T-helper 2 cell treated with Interferon-gamma antibody and Interleukin-4, amounts not matched to agents 100 ng/mL and 5 ng/mL, for 36 hours (primary cell): ENCODE data around the gene PFKFB2. TPM values are rescaled to one million over a fixed set of nuclear protein-coding genes. Genes with fewer than 3 reads are reported as not detected.

Source experiments
- intact Hi-C: fragments of 100-400 bp; cut with micrococcal nuclease; formaldehyde crosslinking; loops from one replicate; pipeline ENCODE4 v1.15.1; 2023
- total RNA-seq: library from RNA; stranded (reverse); gene quantifications from 2 replicates; pipeline ENCODE4 v1.2.3, GENCODE V29; 2022

PFKFB2 gene
- total RNA-seq, 1 donor from 2014 or later: 1.6 TPM

GRCh38 chr1:207063014-207063413, 9.9 kb downstream of the PFKFB2 start:
- intact Hi-C loops: no loop called here

- intact Hi-C loops: no loop called here
Measured at GRCh38 chr1:207064561-207064960, 11.5 kb downstream of the PFKFB2 start.

- intact Hi-C loops: no loop called here
Measured at GRCh38 chr1:207067185-207067584, 14.1 kb downstream of the PFKFB2 start.

GRCh38 chr1:207067665-207068064, 14.6 kb downstream of the PFKFB2 start:
- intact Hi-C loops: no loop called here

- intact Hi-C loops: no loop called here
Measured at GRCh38 chr1:207069061-207069460, 16.0 kb downstream of the PFKFB2 start.

- intact Hi-C loops: loop anchor here (10.0 kb wide), 1 partner anchor 135 kb away; no protein-coding TSS in a partner anchor
Measured at GRCh38 chr1:207069858-207070506, 16.9 kb downstream of the PFKFB2 start.

- intact Hi-C loops: loop anchor here (10.0 kb wide), 1 partner anchor 136 kb away; no protein-coding TSS in a partner anchor
Measured at GRCh38 chr1:207070811-207071210, 17.7 kb downstream of the PFKFB2 start.

GRCh38 chr1:207071426-207071825, 18.4 kb downstream of the PFKFB2 start:
- intact Hi-C loops: loop anchor here (10.0 kb wide), 1 partner anchor 137 kb away; no protein-coding TSS in a partner anchor

GRCh38 chr1:207072233-207072632, 19.2 kb downstream of the PFKFB2 start:
- intact Hi-C loops: loop anchor here (10.0 kb wide), 1 partner anchor 137 kb away; no protein-coding TSS in a partner anchor

- intact Hi-C loops: loop anchor here (10.0 kb wide), 1 partner anchor 139 kb away; no protein-coding TSS in a partner anchor
Measured at GRCh38 chr1:207073906-207074820, 21.1 kb downstream of the PFKFB2 start.

GRCh38 chr1:207076181-207076955, 23.3 kb downstream of the PFKFB2 start:
- intact Hi-C loops: loop anchor here (10.0 kb wide), 1 partner anchor 142 kb away; no protein-coding TSS in a partner anchor

- intact Hi-C loops: loop anchor here (1.0 to 10.0 kb wide), 2 partner anchors 27 to 142 kb away; no protein-coding TSS in a partner anchor
Measured at GRCh38 chr1:207077012-207077411, 23.9 kb downstream of the PFKFB2 start.

- intact Hi-C loops: loop anchor here (1.0 to 10.0 kb wide), 3 partner anchors 27 to 143 kb away; no protein-coding TSS in a partner anchor
Measured at GRCh38 chr1:207077470-207078377, 24.6 kb downstream of the PFKFB2 start.

GRCh38 chr1:207078578-207079132, 25.6 kb downstream of the PFKFB2 start:
- intact Hi-C loops: loop anchor here (1.0 to 10.0 kb wide), 2 partner anchors 73 to 144 kb away; no protein-coding TSS in a partner anchor

- intact Hi-C loops: loop anchor here (10.0 kb wide), 2 partner anchors 145 to 245 kb away; partner anchors contain the start of gene CD55
Measured at GRCh38 chr1:207079706-207080241, 26.7 kb downstream of the PFKFB2 start.

GRCh38 chr1:207081088-207081487, 28.0 kb downstream of the PFKFB2 start:
- intact Hi-C loops: loop anchor here (10.0 kb wide), 1 partner anchor 244 kb away; the partner anchor contains the start of gene CD55

GRCh38 chr1:207081806-207082205, 28.7 kb downstream of the PFKFB2 start:
- intact Hi-C loops: loop anchor here (10.0 kb wide), 1 partner anchor 243 kb away; the partner anchor contains the start of gene CD55

- intact Hi-C loops: loop anchor here (1.0 to 10.0 kb wide), 3 partner anchors 241 to 415 kb away; partner anchors contain the start of gene CD55
Measured at GRCh38 chr1:207084232-207084631, 31.2 kb downstream of the PFKFB2 start.

GRCh38 chr1:207084701-207085180, 31.7 kb downstream of the PFKFB2 start:
- intact Hi-C loops: loop anchor here (1.0 to 10.0 kb wide), 3 partner anchors 240 to 415 kb away; partner anchors contain the start of gene CD55
